CD14-positive monocyte (primary cell): ENCODE measurements around the gene KIF16B. TPM values are rescaled to one million over a fixed set of nuclear protein-coding genes. Genes with fewer than 3 reads are reported as not detected.

Experiments
- DNase-seq, 3 donors: peaks; one replicate each; pipeline ENCODE4 v3.0.0-alpha.2; 2011 to 2022
- H2AFZ ChIP-seq: 2 replicates; pipeline ENCODE4 v1.6.0; 2012; ENCODE audit warnings: mild to moderate bottlenecking, low read depth, low read length, inconsistent platforms; ENCODE audit not compliant: insufficient read depth, poor library complexity, severe bottlenecking
- H3K27ac ChIP-seq, 2 donors: 1 replicate in 1 of 2; 2 replicates in 1 of 2; pipeline ENCODE4 v1.5.1; 2012 to 2013; ENCODE audit warnings: low read length in 2 of 2, control low read depth in 1 of 2, inconsistent platforms in 1 of 2, low read depth in 1 of 2, mild to moderate bottlenecking in 1 of 2
- H3K27me3 ChIP-seq, 2 donors: one replicate each; pipeline versions ENCODE4 v1.6.0 to v1.6.1; 2011 to 2013; ENCODE audit warnings: low read length in 2 of 2; ENCODE audit not compliant: control insufficient read depth in 2 of 2, insufficient read depth in 2 of 2
- H3K36me3 ChIP-seq, 2 donors: replicated peaks in 1 of 2; 1 replicate in 1 of 2; 2 replicates in 1 of 2; pipeline versions ENCODE4 v1.5.1 to v1.6.1; 2012 to 2013; ENCODE audit warnings: low read length in 2 of 2, control low read depth in 1 of 2, inconsistent platforms in 1 of 2, mild to moderate bottlenecking in 1 of 2; ENCODE audit not compliant: insufficient read depth in 2 of 2, control insufficient read depth in 1 of 2
- H3K4me1 ChIP-seq, 2 donors: 1 replicate in 1 of 2; 2 replicates in 1 of 2; pipeline versions ENCODE4 v1.5.1 to v1.6.1; 2012 to 2013; ENCODE audit warnings: low read length in 2 of 2, control low read depth in 1 of 2, inconsistent platforms in 1 of 2, mild to moderate bottlenecking in 1 of 2, moderate library complexity in 1 of 2; ENCODE audit not compliant: insufficient read depth in 2 of 2, control insufficient read depth in 1 of 2
- H3K4me2 ChIP-seq: replicated peaks from 2 replicates; pipeline ENCODE3; 2012; ENCODE audit warnings: low read length, moderate library complexity, mild to moderate bottlenecking; ENCODE audit not compliant: poor library complexity, severe bottlenecking; ENCODE audit errors: extremely low read depth
- H3K4me3 ChIP-seq, 3 experiments: fragments of 200-600 bp in 1 of 3; sonication (generic) in 1 of 3; replicated peaks in 1 of 3; 1 replicate in 2 of 3; 2 replicates in 1 of 3; pipeline ENCODE4 v1.5.1; 2011 to 2013; ENCODE audit warnings: low read length in 3 of 3, mild to moderate bottlenecking in 3 of 3, control low read depth in 2 of 3, low read depth in 2 of 3, inconsistent platforms in 1 of 3, moderate library complexity in 1 of 3
- H3K79me2 ChIP-seq: 2 replicates; pipeline ENCODE4 v1.6.0; 2012; ENCODE audit warnings: mild to moderate bottlenecking, control low read depth, inconsistent platforms, low read length, moderate library complexity; ENCODE audit not compliant: insufficient read depth
- H3K9ac ChIP-seq: 2 replicates; pipeline ENCODE4 v1.6.0; 2017; ENCODE audit warnings: low read length, mild to moderate bottlenecking; ENCODE audit not compliant: insufficient read depth, poor library complexity, severe bottlenecking
- H3K9me3 ChIP-seq, 2 donors: replicated peaks in 1 of 2; 1 replicate in 1 of 2; 2 replicates in 1 of 2; pipeline versions ENCODE4 v1.5.1 to v1.6.1; 2012 to 2013; ENCODE audit warnings: low read length in 2 of 2, control low read depth in 1 of 2; ENCODE audit not compliant: control insufficient read depth in 1 of 2, insufficient read depth in 1 of 2
- H4K20me1 ChIP-seq: 2 replicates; pipeline ENCODE4 v1.6.0; 2012; ENCODE audit warnings: mild to moderate bottlenecking, low read length, control low read depth, moderate library complexity; ENCODE audit not compliant: insufficient read depth
- H3K27ac Mint-ChIP-seq, 7 donors: one replicate each; pipeline ENCODE4 v1.8.0; 2020; ENCODE audit warnings: mild to moderate bottlenecking in 7 of 7, mixed read lengths in 7 of 7, moderate library complexity in 6 of 7, inconsistent platforms in 2 of 7
- H3K27me3 Mint-ChIP-seq, 3 donors: one replicate each; pipeline ENCODE4 v1.8.0; 2021 to 2022; ENCODE audit warnings: low read depth in 3 of 3, mild to moderate bottlenecking in 3 of 3, mixed read lengths in 3 of 3, moderate library complexity in 3 of 3, inconsistent platforms in 1 of 3
- H3K36me3 Mint-ChIP-seq, 2 donors: one replicate each; pipeline ENCODE4 v1.8.0; 2020; ENCODE audit warnings: mixed read lengths in 2 of 2, inconsistent platforms in 1 of 2, mild to moderate bottlenecking in 1 of 2
- H3K4me1 Mint-ChIP-seq: one replicate; pipeline ENCODE4 v1.8.0; 2020; ENCODE audit warnings: mild to moderate bottlenecking, mixed read lengths
- H3K4me3 Mint-ChIP-seq, 2 donors: one replicate each; pipeline ENCODE4 v1.8.0; 2020; ENCODE audit warnings: mild to moderate bottlenecking in 2 of 2, mixed read lengths in 2 of 2, moderate library complexity in 1 of 2
- H3K9me3 Mint-ChIP-seq, 7 donors: one replicate each; pipeline ENCODE4 v1.8.0; 2020 to 2022; ENCODE audit warnings: mixed read lengths in 7 of 7, mild to moderate bottlenecking in 6 of 7, moderate library complexity in 6 of 7, inconsistent platforms in 2 of 7
- WGBS: methylation state at CpG from one replicate; pipeline ENCODE4 v1.1.5; 2013; ENCODE audit warnings: missing lambda C conversion rate; ENCODE audit not compliant: insufficient coverage; 5-methylcytosine and 5-hydroxymethylcytosine counted together
- intact Hi-C, 2 donors: fragments of 100-400 bp; cut with micrococcal nuclease; formaldehyde crosslinking; loops; one replicate each; pipeline versions ENCODE4 v1.15.0 to v1.15.1; 2023
- polyA plus RNA-seq, 3 donors: library from polyadenylated mRNA; depleted of rRNA in 1 of 3; unstranded in 2 of 3; stranded (reverse) in 1 of 3; fragments of 300-500 nt in 2 of 3; fragments of >200 nt in 1 of 3; fragmentation: Illumina TruSeq in 2 of 3; gene quantifications; 1 replicate in 2 of 3; 2 replicates in 1 of 3; pipeline ENCODE4 v1.2.3, GENCODE V29; 2012 to 2021
- TF ChIP-seq, protein P1 (sequence below): fragments of 200-600 bp; IDR thresholded peaks from one replicate; pipeline ENCODE4 v1.8.0; 2022; ENCODE audit warnings: antibody characterized with exemption, mild to moderate bottlenecking

KIF16B gene
- polyA plus RNA-seq, 3 donors: 0.89 to 2.9 (median 2.8) TPM

DNA sequence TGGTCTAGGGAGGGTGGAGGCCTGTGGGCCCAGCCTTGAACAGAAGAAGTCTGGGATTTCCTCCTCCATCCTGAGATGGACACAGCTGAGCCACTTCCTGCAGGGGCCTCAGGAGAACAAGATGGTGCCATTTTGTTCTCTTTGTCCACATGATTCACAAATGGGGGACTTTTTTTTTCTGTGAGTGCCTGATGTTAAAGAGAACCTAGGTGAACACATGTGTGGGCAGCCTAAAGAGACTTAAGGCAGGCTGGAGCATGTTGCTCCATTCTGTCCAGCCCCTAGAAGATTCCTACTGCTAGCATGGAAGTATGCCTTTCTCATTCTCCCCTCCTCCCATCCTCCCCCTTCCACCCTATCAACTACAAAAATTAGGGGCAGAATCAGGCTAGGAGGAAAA lies 49.3 kb upstream of the KIF16B start:
- Histone ChIP-seq H3K9me3 (peaks cover 0 to 19% of the 10 kb centered on the region in 2 donors), H3K79me2 (no peaks in the 10 kb centered on the region), H4K20me1 (no peaks in the 10 kb centered on the region), H3K4me3 (no peak overlapping the region), H3K27ac (no peak overlapping the region), H3K4me2 (no peak overlapping the region), H3K9ac (no peak overlapping the region), H3K36me3 (no peaks in the 10 kb centered on the region), H3K27me3 (no peaks in the 10 kb centered on the region), H2AFZ (no peak overlapping the region), H3K4me1 (no peaks in the 10 kb centered on the region)
- Mint-ChIP-seq H3K36me3 (no peaks in the 10 kb centered on the region), H3K4me3 (no peak overlapping the region), H3K4me1 (no peaks in the 10 kb centered on the region), H3K27me3 (peaks cover 0 to 3% (median 0%) of the 10 kb centered on the region in 3 donors), H3K9me3 (peaks cover 0 to 28% (median 13%) of the 10 kb centered on the region in 7 donors), H3K27ac (no peak overlapping the region)
- intact Hi-C loops: no loop called here
- no peak for DNase-seq
- TF ChIP-seq, protein P1, sequence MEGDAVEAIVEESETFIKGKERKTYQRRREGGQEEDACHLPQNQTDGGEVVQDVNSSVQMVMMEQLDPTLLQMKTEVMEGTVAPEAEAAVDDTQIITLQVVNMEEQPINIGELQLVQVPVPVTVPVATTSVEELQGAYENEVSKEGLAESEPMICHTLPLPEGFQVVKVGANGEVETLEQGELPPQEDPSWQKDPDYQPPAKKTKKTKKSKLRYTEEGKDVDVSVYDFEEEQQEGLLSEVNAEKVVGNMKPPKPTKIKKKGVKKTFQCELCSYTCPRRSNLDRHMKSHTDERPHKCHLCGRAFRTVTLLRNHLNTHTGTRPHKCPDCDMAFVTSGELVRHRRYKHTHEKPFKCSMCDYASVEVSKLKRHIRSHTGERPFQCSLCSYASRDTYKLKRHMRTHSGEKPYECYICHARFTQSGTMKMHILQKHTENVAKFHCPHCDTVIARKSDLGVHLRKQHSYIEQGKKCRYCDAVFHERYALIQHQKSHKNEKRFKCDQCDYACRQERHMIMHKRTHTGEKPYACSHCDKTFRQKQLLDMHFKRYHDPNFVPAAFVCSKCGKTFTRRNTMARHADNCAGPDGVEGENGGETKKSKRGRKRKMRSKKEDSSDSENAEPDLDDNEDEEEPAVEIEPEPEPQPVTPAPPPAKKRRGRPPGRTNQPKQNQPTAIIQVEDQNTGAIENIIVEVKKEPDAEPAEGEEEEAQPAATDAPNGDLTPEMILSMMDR: no peak

DNA sequence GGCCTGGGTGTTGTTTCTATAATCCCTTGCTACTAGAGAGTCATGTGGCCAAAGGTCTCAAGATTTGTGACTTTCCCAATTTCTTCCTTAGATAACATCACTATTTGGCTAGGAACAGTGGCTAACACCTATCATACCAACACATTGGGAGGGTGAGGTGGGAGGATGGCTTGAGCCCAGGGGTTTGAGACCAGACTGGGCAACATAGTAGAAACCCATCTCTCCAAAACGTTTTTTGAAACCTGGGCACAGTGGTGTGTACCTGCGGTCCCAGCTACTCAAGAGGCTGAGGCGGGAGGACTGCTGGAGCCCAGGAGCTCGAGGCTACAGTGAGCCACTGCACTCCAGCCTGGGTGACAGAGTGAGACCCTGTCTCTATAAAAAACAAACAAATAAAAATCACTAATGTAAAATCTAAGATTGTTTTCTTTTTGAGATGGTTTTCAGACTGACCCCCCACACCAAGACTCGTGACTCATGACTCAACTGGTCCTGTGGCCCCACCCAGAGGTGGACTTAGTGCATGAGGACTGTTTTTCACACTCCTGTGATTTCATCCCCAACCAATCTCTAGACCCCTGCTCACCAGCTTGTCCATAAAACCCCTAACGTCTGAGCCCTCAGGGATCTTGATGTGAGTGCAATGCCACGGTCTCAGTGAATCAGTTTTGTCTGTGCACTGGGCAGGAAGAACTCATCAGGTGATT lies 48.3 kb upstream of the KIF16B start:
- H3K27me3 ChIP-seq: no peaks in the 10 kb centered on the region
- Mint-ChIP-seq H3K27me3 (peaks cover 0 to 3% (median 0%) of the 10 kb centered on the region in 3 donors), H3K36me3 (no peaks in the 10 kb centered on the region), H3K27ac (no peak overlapping the region), H3K4me3 (no peak overlapping the region), H3K9me3 (peaks cover 1 to 33% (median 17%) of the 10 kb centered on the region in 7 donors), H3K4me1 (no peaks in the 10 kb centered on the region)
- 84% methylated on average over 4 of the region's 7 CpGs for WGBS
- no peak overlapping the region for H3K4me3 ChIP-seq
- H3K9ac ChIP-seq: no peak overlapping the region
- H3K79me2 ChIP-seq: no peaks in the 10 kb centered on the region
- intact Hi-C loops: no loop called here
- no peak overlapping the region for H3K27ac ChIP-seq
- H3K4me1 ChIP-seq: no peaks in the 10 kb centered on the region
- H3K9me3 ChIP-seq: peaks cover 4 to 20% of the 10 kb centered on the region in 2 donors
- no peak overlapping the region for H2AFZ ChIP-seq
- H4K20me1 ChIP-seq: no peaks in the 10 kb centered on the region
- TF ChIP-seq, protein P1: no peak
- H3K36me3 ChIP-seq: no peaks in the 10 kb centered on the region
- no peak overlapping the region for H3K4me2 ChIP-seq
- no peak for DNase-seq
